NB4 (cell line): ENCODE data around the gene CENPF.

ENCODE experiments used
- CTCF ChIP-seq: IDR thresholded peaks from one replicate; pipeline ENCODE4 v1.5.1; 2012; ENCODE audit warnings: low read depth, low read length
- POLR2A ChIP-seq: IDR thresholded peaks from 2 replicates; pipeline ENCODE4 v1.6.1; 2011; ENCODE audit warnings: mild to moderate bottlenecking; ENCODE audit not compliant: insufficient read length; ENCODE audit errors: extremely low read depth

GRCh38 chr1:214676747-214677146, 73.8 kb downstream of the CENPF start:
- TF ChIP-seq CTCF: no peak
- no peak for TF ChIP-seq POLR2A
